ENCODE measurements around the gene C1QTNF9.
"Not testable (repeated sequence)": the region's sequence is repeated elsewhere in the genome, so short reads cannot be mapped to it uniquely, and the experiment has no call there.

DNA sequence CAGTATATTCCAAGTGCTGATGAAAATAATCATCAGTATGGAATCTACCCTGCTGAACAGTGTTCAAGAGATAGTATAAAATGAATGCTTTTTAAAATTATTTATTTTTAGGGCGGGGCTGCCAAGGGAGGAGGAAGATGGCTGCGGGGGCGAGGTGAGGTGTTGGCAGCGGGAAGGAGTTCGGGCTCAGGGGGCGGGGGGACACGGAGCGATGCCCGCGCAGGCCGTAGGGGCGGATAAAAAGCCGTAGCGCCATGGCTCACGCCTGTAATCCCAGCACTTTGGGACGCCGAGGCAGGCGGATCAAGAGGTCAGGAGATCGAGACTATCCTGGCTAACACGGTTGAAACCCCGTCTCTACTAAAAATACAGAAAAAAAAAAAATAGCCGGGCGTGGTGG, 18.2 kb downstream of the C1QTNF9 start:
- TF ChIP-seq POLR2A (IDR thresholded peaks at IDR 0.05; ENCODE audit: low read length); GATA1 (IDR thresholded peaks at IDR 0.05; ENCODE audit: low read depth, low read length): not testable (repeated sequence)
